ENCODE measurements around the gene CPT1B. TPM values are rescaled to one million over a fixed set of nuclear protein-coding genes. Genes with fewer than 3 reads are reported as not detected.

CPT1B gene
- total and polyA plus RNA-seq, 2 donors (not counting 3 experiments of a cell fraction or from before 2014, with no cell fraction given), result 7.1 TPM

DNA sequence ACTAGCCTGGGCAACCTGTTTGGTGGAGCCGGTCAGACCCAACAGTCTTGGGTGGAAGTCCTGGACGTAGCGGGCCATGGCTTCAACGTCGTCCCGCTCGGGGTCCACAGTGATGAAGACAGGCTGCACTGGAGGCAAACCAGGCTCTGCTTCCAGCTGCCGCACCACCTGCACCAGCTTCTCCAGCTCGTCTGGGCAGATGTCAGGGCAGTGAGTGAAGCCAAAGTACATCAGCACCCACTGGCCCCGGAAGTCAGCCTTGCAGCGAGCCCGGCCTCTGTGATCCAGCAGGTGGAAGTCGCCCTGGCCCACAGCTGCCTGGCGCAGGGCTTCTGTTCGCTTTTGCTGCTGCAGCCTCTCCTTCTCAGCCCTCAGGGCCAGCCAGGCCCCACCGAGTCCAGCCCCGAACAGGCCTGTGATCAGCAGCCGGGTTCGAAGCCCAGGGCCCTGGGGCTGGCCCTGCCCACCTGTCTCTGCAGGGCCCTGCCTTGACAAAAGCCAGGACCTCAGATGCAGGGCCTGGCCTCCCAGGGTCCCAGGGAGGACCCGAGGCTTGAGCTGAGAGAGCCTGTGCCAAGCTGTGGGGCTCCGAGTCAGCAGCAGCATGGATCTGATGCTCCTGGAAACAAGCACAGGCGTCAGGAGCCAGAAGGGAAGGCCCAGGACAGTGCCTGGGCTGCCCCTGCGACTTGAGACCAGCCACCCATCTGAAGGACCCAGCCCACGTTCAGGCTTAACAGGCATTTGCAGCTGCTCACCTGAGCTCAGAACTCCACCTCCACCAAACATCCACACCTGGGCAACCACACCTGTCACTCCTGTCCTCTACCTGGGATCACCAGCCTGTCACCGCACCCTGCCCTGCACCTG is 54.2 kb downstream of the CPT1B start:
- Histone ChIP-seq H3K79me2 (ENCODE audit: control insufficient read depth, insufficient read depth, low read length) (peaks cover 10% of the 10 kb centered on the region), H3K36me3 (ENCODE audit: control insufficient read depth in 2 of 2, extremely low read depth in 1 of 2, insufficient read depth in 2 of 2, low read length in 2 of 2) (peaks cover 0 to 22% of the 10 kb centered on the region in 2 experiments), H4K20me1 (replicated peaks; ENCODE audit: control insufficient read depth, extremely low read depth, insufficient read depth, low read length) (no peaks in the 10 kb centered on the region), H3K27ac (ENCODE audit: insufficient read depth, low read depth, low read length) (no peak overlapping the region), H3K27me3 (ENCODE audit: control insufficient read depth in 2 of 2, insufficient read depth in 2 of 2, low read length in 2 of 2) (no peaks in the 10 kb centered on the region), H3K4me1 (ENCODE audit: control insufficient read depth, extremely low read depth, insufficient read depth, low read length) (peaks cover 12% of the 10 kb centered on the region), H3K4me2 (ENCODE audit: insufficient read depth, low read length) (peak overlapping the region; percentile 40), H3K9me3 (replicated peaks; ENCODE audit: control insufficient read depth, insufficient read depth, low read length) (no peaks in the 10 kb centered on the region), H3K9ac (replicated peaks; ENCODE audit: extremely low read depth, insufficient read depth, low read length) (peak overlapping the region; percentile 68), H3K9me1 (replicated peaks; ENCODE audit: control insufficient read depth, extremely low read depth, insufficient read depth, low read length) (no peaks in the 10 kb centered on the region), H2AFZ (ENCODE audit: low read depth, low read length) (no peak overlapping the region), H3K4me3 (replicated peaks in 1 of 3; ENCODE audit: insufficient read depth in 1 of 3, low read depth in 1 of 3, low read length in 3 of 3) (peak overlapping the region; percentile 29 to 66 (median 48))
- FAIRE-seq (no peak), DNase-seq (ENCODE audit: low read depth, low spot score) (no peak)
- intact Hi-C loops (cut with micrococcal nuclease) (loop anchor here (2.0 kb wide), 1 partner anchor 59 kb away; the partner anchor contains the start of gene CHKB), dilution Hi-C loops (cut with MboI; ENCODE audit: extremely low pct_ligation_motif_present, low sequenced_read_pairs) (no loop called here)
- TF ChIP-seq JUN (IDR thresholded peaks at IDR 0.05; ENCODE audit: borderline replicate concordance, insufficient read depth, insufficient read length, low read depth) (no peak), MAX (IDR thresholded peaks at IDR 0.05; ENCODE audit: insufficient read depth, insufficient read length) (no peak)
- BruUV-seq (replicated peaks), result no TSS peak
- ChIA-PET POLR2A (interaction anchor here (0.6 kb wide), 1 partner anchor 24 kb away, joined by 4 read pairs; no protein-coding TSS in a partner anchor), CTCF (interaction anchor here (0.8 to 2.7 kb wide), 7 partner anchors 9 to 287 kb away, joined by 3 to 28 read pairs (median 16); partner anchors contain the start of gene SYCE3)

GRCh38 chr22:50523458-50523805 is 54.8 kb downstream of the CPT1B start:
- H3K9ac ChIP-seq (replicated peaks; ENCODE audit: extremely low read depth, insufficient read depth, low read length), result no peak overlapping the region
- no peaks in the 10 kb centered on the region for H3K9me1 ChIP-seq (replicated peaks; ENCODE audit: control insufficient read depth, extremely low read depth, insufficient read depth, low read length)
- no peak overlapping the region for H3K27ac ChIP-seq (ENCODE audit: insufficient read depth, low read depth, low read length)
- no peak overlapping the region for H3K4me3 ChIP-seq (replicated peaks in 1 of 3; ENCODE audit: insufficient read depth in 1 of 3, low read depth in 1 of 3, low read length in 3 of 3)
- intact Hi-C loops (cut with micrococcal nuclease), result no loop called here
- ChIA-PET CTCF (no interaction called here), POLR2A (no interaction called here)
- dilution Hi-C loops (cut with MboI; ENCODE audit: extremely low pct_ligation_motif_present, low sequenced_read_pairs), result no loop called here
- H3K79me2 ChIP-seq (ENCODE audit: control insufficient read depth, insufficient read depth, low read length), result peaks cover 10% of the 10 kb centered on the region
- no peak overlapping the region for H3K4me2 ChIP-seq (ENCODE audit: insufficient read depth, low read length)
- TF ChIP-seq JUN (IDR thresholded peaks at IDR 0.05; ENCODE audit: borderline replicate concordance, insufficient read depth, insufficient read length, low read depth) (no peak), POLR2A (IDR thresholded peaks at IDR 0.05; ENCODE audit: low read depth, low read length) (no peak), GATA2 (IDR thresholded peaks at IDR 0.05; ENCODE audit: insufficient read depth, insufficient read length, low read depth, low read length) (no peak), MYC (IDR thresholded peaks at IDR 0.05; ENCODE audit: low read depth, low read length) (no peak), MAX (IDR thresholded peaks at IDR 0.05; ENCODE audit: insufficient read depth, insufficient read length) (no peak)
- TF ChIP-seq, protein P1, sequence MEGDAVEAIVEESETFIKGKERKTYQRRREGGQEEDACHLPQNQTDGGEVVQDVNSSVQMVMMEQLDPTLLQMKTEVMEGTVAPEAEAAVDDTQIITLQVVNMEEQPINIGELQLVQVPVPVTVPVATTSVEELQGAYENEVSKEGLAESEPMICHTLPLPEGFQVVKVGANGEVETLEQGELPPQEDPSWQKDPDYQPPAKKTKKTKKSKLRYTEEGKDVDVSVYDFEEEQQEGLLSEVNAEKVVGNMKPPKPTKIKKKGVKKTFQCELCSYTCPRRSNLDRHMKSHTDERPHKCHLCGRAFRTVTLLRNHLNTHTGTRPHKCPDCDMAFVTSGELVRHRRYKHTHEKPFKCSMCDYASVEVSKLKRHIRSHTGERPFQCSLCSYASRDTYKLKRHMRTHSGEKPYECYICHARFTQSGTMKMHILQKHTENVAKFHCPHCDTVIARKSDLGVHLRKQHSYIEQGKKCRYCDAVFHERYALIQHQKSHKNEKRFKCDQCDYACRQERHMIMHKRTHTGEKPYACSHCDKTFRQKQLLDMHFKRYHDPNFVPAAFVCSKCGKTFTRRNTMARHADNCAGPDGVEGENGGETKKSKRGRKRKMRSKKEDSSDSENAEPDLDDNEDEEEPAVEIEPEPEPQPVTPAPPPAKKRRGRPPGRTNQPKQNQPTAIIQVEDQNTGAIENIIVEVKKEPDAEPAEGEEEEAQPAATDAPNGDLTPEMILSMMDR (IDR thresholded peaks at IDR 0.05; ENCODE audit: extremely low read depth in 1 of 2, insufficient read depth in 1 of 2, low read depth in 1 of 2, low read length in 2 of 2), result no peak
- H3K4me1 ChIP-seq (ENCODE audit: control insufficient read depth, extremely low read depth, insufficient read depth, low read length), result peaks cover 12% of the 10 kb centered on the region
- H2AFZ ChIP-seq (ENCODE audit: low read depth, low read length), result no peak overlapping the region
- peaks cover 0 to 22% of the 10 kb centered on the region in 2 experiments for H3K36me3 ChIP-seq (ENCODE audit: control insufficient read depth in 2 of 2, extremely low read depth in 1 of 2, insufficient read depth in 2 of 2, low read length in 2 of 2)
- FAIRE-seq (no peak), DNase-seq (ENCODE audit: low read depth, low spot score) (no peak)
- H4K20me1 ChIP-seq (replicated peaks; ENCODE audit: control insufficient read depth, extremely low read depth, insufficient read depth, low read length), result no peaks in the 10 kb centered on the region
- no peaks in the 10 kb centered on the region for H3K9me3 ChIP-seq (replicated peaks; ENCODE audit: control insufficient read depth, insufficient read depth, low read length)
- H3K27me3 ChIP-seq (ENCODE audit: control insufficient read depth in 2 of 2, insufficient read depth in 2 of 2, low read length in 2 of 2), result no peaks in the 10 kb centered on the region
- no TSS peak for BruUV-seq (replicated peaks)

Data from endothelial cell of umbilical vein (primary cell).